Sigmoid colon (tissue), 4 donors: ENCODE data around the gene SFXN5.

Source experiments
- POLR2A ChIP-seq, 2 donors: fragments of 450-650 bp; IDR thresholded peaks; one replicate each; pipeline ENCODE4 v1.6.1; 2016; ENCODE audit warnings: antibody characterized with exemption in 2 of 2, mild to moderate bottlenecking in 2 of 2, moderate library complexity in 2 of 2
- POLR2AphosphoS5 ChIP-seq, 4 donors: sonication (generic); formaldehyde crosslinking; IDR thresholded peaks; one replicate each; pipeline ENCODE4 v1.6.1; 2017; ENCODE audit warnings: antibody characterized with exemption in 4 of 4

- no peak for TF ChIP-seq POLR2AphosphoS5 (IDR thresholded peaks at IDR 0.05)
- no peak for TF ChIP-seq POLR2A (IDR thresholded peaks at IDR 0.05)
Measured at GRCh38 chr2:73007991-73008765, 63.3 kb downstream of the SFXN5 start.
